Gastrocnemius medialis (tissue), 4 donors: ENCODE data around the gene CX3CL1. TPM values are rescaled to one million over a fixed set of nuclear protein-coding genes. Genes with fewer than 3 reads are reported as not detected.

Source experiments
- ATAC-seq, 2 donors: fragments of 150-250 bp; one replicate each; pipeline ENCODE4 v1.9.1; 2016
- DNase-seq, 2 donors: peaks; one replicate each; pipeline ENCODE4 v3.0.0-alpha.2; 2019
- H3K27ac ChIP-seq, 4 donors: fragments of 200-600 bp; sonication (generic); 1 replicate in 1 of 4; 2 replicates in 3 of 4; pipeline ENCODE4 v1.5.1; 2016 to 2018; ENCODE audit warnings: mild to moderate bottlenecking in 2 of 4, moderate library complexity in 1 of 4
- H3K27me3 ChIP-seq, 3 donors: fragments of 200-600 bp; sonication (generic) in 2 of 3; 1 replicate in 1 of 3; 2 replicates in 2 of 3; pipeline versions ENCODE4 v1.5.1 to v1.6.0; 2016 to 2019; ENCODE audit warnings: mild to moderate bottlenecking in 1 of 3, moderate library complexity in 1 of 3
- H3K36me3 ChIP-seq, 2 donors: fragments of 200-600 bp; sonication (generic) in 1 of 2; one replicate each; pipeline ENCODE4 v1.5.1; 2017 to 2018
- H3K4me1 ChIP-seq, 2 donors: fragments of 200-600 bp; sonication (generic) in 1 of 2; one replicate each; pipeline ENCODE4 v1.5.1; 2016 to 2017; ENCODE audit warnings: mild to moderate bottlenecking in 2 of 2
- H3K4me3 ChIP-seq, 4 donors: fragments of 200-600 bp; sonication (generic) in 3 of 4; 1 replicate in 1 of 4; 2 replicates in 3 of 4; pipeline ENCODE4 v1.5.1; 2016 to 2019; ENCODE audit warnings: mild to moderate bottlenecking in 2 of 4
- H3K9me3 ChIP-seq, 3 donors: fragments of 200-600 bp; sonication (generic) in 2 of 3; 1 replicate in 1 of 3; 2 replicates in 2 of 3; pipeline ENCODE4 v1.5.1; 2016 to 2019
- CTCF ChIP-seq, 5 experiments: fragments of 450-650 bp in 3 of 5; fragments of 200-600 bp in 2 of 5; sonication (generic) in 2 of 5; IDR thresholded peaks in 4 of 5; conservative IDR thresholded peaks in 1 of 5; 1 replicate in 4 of 5; 2 replicates in 1 of 5; pipeline ENCODE4 v1.5.1; 2016 to 2019; ENCODE audit warnings: antibody characterized with exemption in 5 of 5, mild to moderate bottlenecking in 3 of 5, moderate library complexity in 3 of 5
- POLR2A ChIP-seq, 2 donors: fragments of 450-650 bp; IDR thresholded peaks; one replicate each; pipeline ENCODE4 v1.6.1; 2017; ENCODE audit warnings: antibody characterized with exemption in 2 of 2, mild to moderate bottlenecking in 2 of 2, moderate library complexity in 2 of 2
- in situ Hi-C, 4 donors: fragments of 200-750 bp; cut with MboI; loops; one replicate each; pipeline versions ENCODE4 v1.15.0 to v1.8.0; 2017; ENCODE audit warnings: low sequenced_read_pairs in 4 of 4
- intact Hi-C: fragments of 100-400 bp; cut with DNase I; formaldehyde crosslinking; loops from one replicate; pipeline ENCODE4 v1.15.1; 2023; ENCODE audit warnings: low total_unique reads
- total RNA-seq, 4 donors: library from RNA; depleted of rRNA; stranded (reverse); fragments of >200 nt; gene quantifications; one replicate each; pipeline versions ENCODE4 v1.1.0 to v1.2.3, GENCODE V29; 2016

Gene CX3CL1
- total RNA-seq, 4 donors from 2014 or later: 2.2 to 15.7 (median 6.7) TPM

- Histone ChIP-seq H3K27me3 (no peaks in the 10 kb centered on the region), H3K4me1 (no peaks in the 10 kb centered on the region), H3K4me3 (no peak overlapping the region), H3K36me3 (no peaks in the 10 kb centered on the region), H3K9me3 (no peaks in the 10 kb centered on the region), H3K27ac (no peak overlapping the region)
- ATAC-seq (no peak), DNase-seq (no peak)
- TF ChIP-seq CTCF (IDR thresholded peaks at IDR 0.05 in 4 of 5, conservative IDR thresholded peaks at IDR 0.05 in 1 of 5) (no peak), POLR2A (IDR thresholded peaks at IDR 0.05) (no peak)
- in situ Hi-C loops (no loop called here), intact Hi-C loops (no loop called here)
Measured at GRCh38 chr16:57357330-57358085, 14.8 kb upstream of the CX3CL1 start.

GRCh38 chr16:57358086-57358420 lies 14.2 kb upstream of the CX3CL1 start:
- in situ Hi-C loops (no loop called here), intact Hi-C loops (no loop called here)
- H3K4me3 ChIP-seq: no peak overlapping the region
- no peak for ATAC-seq
- no peaks in the 10 kb centered on the region for H3K9me3 ChIP-seq
- DNase-seq: no peak
- H3K27me3 ChIP-seq: no peaks in the 10 kb centered on the region
- no peak overlapping the region for H3K27ac ChIP-seq
- no peaks in the 10 kb centered on the region for H3K4me1 ChIP-seq
- H3K36me3 ChIP-seq: no peaks in the 10 kb centered on the region
- TF ChIP-seq CTCF (IDR thresholded peaks at IDR 0.05 in 4 of 5, conservative IDR thresholded peaks at IDR 0.05 in 1 of 5) (no peak), POLR2A (IDR thresholded peaks at IDR 0.05) (no peak)

- Histone ChIP-seq H3K4me1 (no peaks in the 10 kb centered on the region), H3K27ac (no peak within 1 kb of the TSS), H3K9me3 (no peaks in the 10 kb centered on the region), H3K4me3 (no peak within 1 kb of the TSS), H3K36me3 (no peaks in the 10 kb centered on the region), H3K27me3 (no peaks in the 10 kb centered on the region)
- intact Hi-C loops: no loop called here
- DNase-seq (no peak), ATAC-seq (no peak)
- in situ Hi-C loops: no loop called here
- TF ChIP-seq POLR2A (IDR thresholded peaks at IDR 0.05) (no peak), CTCF (IDR thresholded peaks at IDR 0.05 in 4 of 5, conservative IDR thresholded peaks at IDR 0.05 in 1 of 5) (no peak)
Measured at GRCh38 chr16:57358527-57359095, 13.7 kb upstream of the CX3CL1 start, which contains the start of gene CCL22. Gene CCL22, plus strand, starts transcription at chr16:57358783. Its CDS starts 34 bp downstream, at chr16:57358817.

- H3K4me3 ChIP-seq: no peak overlapping the region
- ATAC-seq (no peak), DNase-seq (no peak)
- H3K9me3 ChIP-seq: no peaks in the 10 kb centered on the region
- H3K36me3 ChIP-seq: no peaks in the 10 kb centered on the region
- H3K4me1 ChIP-seq: no peaks in the 10 kb centered on the region
- H3K27me3 ChIP-seq: no peaks in the 10 kb centered on the region
- intact Hi-C loops (no loop called here), in situ Hi-C loops (no loop called here)
- TF ChIP-seq POLR2A (IDR thresholded peaks at IDR 0.05) (no peak), CTCF (IDR thresholded peaks at IDR 0.05 in 4 of 5, conservative IDR thresholded peaks at IDR 0.05 in 1 of 5) (no peak)
- H3K27ac ChIP-seq: no peak overlapping the region
Measured at GRCh38 chr16:57360321-57360935, 11.9 kb upstream of the CX3CL1 start.
